Transverse colon (tissue), 4 donors: Measurements from ENCODE around the gene TTLL5. TPM values are rescaled to one million over a fixed set of nuclear protein-coding genes. Genes with fewer than 3 reads are reported as not detected.

Experiments used
- DNase-seq: peaks from one replicate; pipeline ENCODE4 v3.0.0-alpha.2; 2019
- H3K27ac ChIP-seq, 4 donors: fragments of 200-600 bp; sonication (generic); 2 replicates each; pipeline ENCODE4 v1.5.1; 2016 to 2018; ENCODE audit warnings: inconsistent platforms in 4 of 4
- H3K27me3 ChIP-seq: fragments of 200-600 bp; sonication (generic); 2 replicates; pipeline ENCODE4 v1.5.1; 2017; ENCODE audit warnings: inconsistent platforms
- H3K36me3 ChIP-seq, 4 donors: fragments of 200-600 bp; sonication (generic); 2 replicates each; pipeline ENCODE4 v1.5.1; 2017 to 2019; ENCODE audit warnings: inconsistent platforms in 4 of 4
- H3K4me1 ChIP-seq, 4 donors: fragments of 200-600 bp; sonication (generic); 2 replicates each; pipeline ENCODE4 v1.5.1; 2017 to 2020; ENCODE audit warnings: inconsistent platforms in 4 of 4
- H3K4me3 ChIP-seq, 4 donors: fragments of 200-600 bp; sonication (generic); 1 replicate in 1 of 4; 2 replicates in 3 of 4; pipeline versions ENCODE4 v1.5.1 to v1.6.1; 2017 to 2019; ENCODE audit warnings: inconsistent platforms in 4 of 4
- H3K9me3 ChIP-seq, 2 donors: fragments of 200-600 bp; sonication (generic); 2 replicates each; pipeline ENCODE4 v1.5.1; 2017 to 2019; ENCODE audit warnings: inconsistent platforms in 2 of 2
- EP300 ChIP-seq: sonication (generic); formaldehyde crosslinking; IDR thresholded peaks from one replicate; pipeline ENCODE4 v1.6.1; 2017; ENCODE audit warnings: antibody characterized with exemption, low read depth
- POLR2A ChIP-seq: fragments of 450-650 bp; IDR thresholded peaks from one replicate; pipeline ENCODE4 v1.6.1; 2016; ENCODE audit warnings: antibody characterized with exemption, mild to moderate bottlenecking, moderate library complexity
- POLR2AphosphoS5 ChIP-seq, 3 donors: sonication (generic); formaldehyde crosslinking; IDR thresholded peaks; one replicate each; pipeline ENCODE4 v1.6.1; 2016; ENCODE audit warnings: antibody characterized with exemption in 3 of 3
- WGBS, 2 donors: methylation state at CpG; one replicate each; pipeline ENCODE4 v1.1.5; 2018; ENCODE audit warnings: low coverage in 1 of 2; 5-methylcytosine and 5-hydroxymethylcytosine counted together
- in situ Hi-C, 4 donors: fragments of 200-750 bp; cut with MboI; loops; one replicate each; pipeline versions ENCODE4 v1.15.0 to v1.15.1; 2017; ENCODE audit warnings: low sequenced_read_pairs in 3 of 4, low pct_ligation_motif_present in 1 of 4, low pct_unique_long_range_greater_than_20kb in 1 of 4
- intact Hi-C: fragments of 100-400 bp; cut with DNase I; formaldehyde crosslinking; loops from one replicate; pipeline ENCODE4 v1.15.1; 2023; ENCODE audit warnings: low total_unique reads
- total RNA-seq, 4 donors: library from RNA; depleted of rRNA; stranded (reverse); fragments of >200 nt; gene quantifications; one replicate each; pipeline ENCODE4 v1.1.0, GENCODE V29; 2016
- TF ChIP-seq, protein P1 (sequence below), 5 experiments: fragments of 200-600 bp in 3 of 5; fragments of 450-650 bp in 2 of 5; sonication (generic) in 3 of 5; IDR thresholded peaks; 1 replicate in 2 of 5; 2 replicates in 3 of 5; pipeline ENCODE4 v1.5.1; 2016 to 2017; ENCODE audit warnings: antibody characterized with exemption in 5 of 5, inconsistent platforms in 3 of 5, mild to moderate bottlenecking in 2 of 5, moderate library complexity in 1 of 5

The TTLL5 gene
- total RNA-seq, 4 donors from 2014 or later = 16.1 to 264 (median 40.8) TPM

DNA sequence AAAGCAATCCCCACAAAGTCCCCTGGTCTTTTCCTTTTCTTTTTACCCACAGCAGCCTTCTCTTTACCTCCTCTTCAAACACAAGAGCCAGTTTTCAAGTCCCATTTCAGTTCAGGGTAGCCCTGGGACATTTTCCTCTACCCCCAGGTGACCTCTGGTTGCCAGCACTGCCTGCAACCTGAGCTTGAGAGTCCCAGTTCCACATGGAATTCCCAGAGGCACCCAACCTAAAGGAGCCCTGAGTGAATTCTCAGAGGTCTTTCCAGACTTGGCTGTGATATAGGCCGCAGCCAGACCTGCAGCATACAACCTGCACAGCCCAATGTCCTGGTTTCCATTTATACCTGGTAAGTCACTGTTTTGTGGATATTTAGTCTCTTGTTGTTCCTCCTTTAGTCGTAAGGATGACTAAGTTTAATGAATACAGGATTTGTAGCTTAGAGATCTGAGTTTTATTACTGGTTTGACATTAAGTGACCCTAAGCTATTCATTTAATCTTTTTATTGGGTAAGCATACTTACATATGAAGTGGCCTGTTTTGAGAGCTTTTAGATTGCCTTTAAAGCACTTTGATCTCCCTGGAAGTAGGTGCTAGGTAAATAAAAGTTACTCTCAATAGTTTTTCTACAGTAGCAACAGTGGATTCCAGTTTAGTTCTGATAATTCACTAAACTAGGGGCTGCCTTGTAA, 160.9 kb downstream of the TTLL5 start:
- DNase-seq = no peak

DNA sequence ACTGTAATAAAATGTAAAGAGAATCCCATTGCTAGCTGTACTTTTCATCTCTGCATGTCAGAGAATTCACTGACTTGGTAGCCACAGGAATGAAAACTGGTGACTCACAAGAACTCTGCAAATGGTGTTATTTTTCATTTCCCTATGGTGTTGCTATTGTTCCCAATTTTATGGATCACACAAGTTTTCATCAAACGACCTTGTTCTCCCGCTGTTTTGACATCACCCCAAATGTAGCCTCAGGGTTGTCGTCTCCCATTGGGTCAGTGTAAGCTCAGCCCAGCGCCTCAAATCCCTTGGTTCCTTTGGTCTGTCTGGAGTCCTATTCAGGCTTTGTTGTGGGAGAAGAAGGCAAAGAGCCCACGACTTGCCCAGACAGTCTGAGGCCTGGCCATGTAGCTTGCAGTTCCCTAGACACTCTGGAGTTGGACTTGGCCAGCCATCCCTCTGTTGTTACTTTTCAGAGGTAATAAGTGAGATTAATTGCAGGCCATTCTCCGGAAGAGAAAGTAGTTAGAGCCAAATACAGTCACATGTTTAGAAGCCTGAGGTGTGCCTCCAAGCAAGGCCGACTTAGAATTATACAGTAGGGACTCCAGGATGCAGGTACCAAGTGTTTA, 161.6 kb downstream of the TTLL5 start:
- intact Hi-C loops = no loop called here
- in situ Hi-C loops = no loop called here
- H3K4me1 ChIP-seq = peaks cover 17 to 50% (median 30%) of the 10 kb centered on the region in 4 donors

More for the DNA sequence above, 160.9 kb downstream of the TTLL5 start:
- H3K27me3 ChIP-seq = no peaks in the 10 kb centered on the region
- TF ChIP-seq, protein P1, sequence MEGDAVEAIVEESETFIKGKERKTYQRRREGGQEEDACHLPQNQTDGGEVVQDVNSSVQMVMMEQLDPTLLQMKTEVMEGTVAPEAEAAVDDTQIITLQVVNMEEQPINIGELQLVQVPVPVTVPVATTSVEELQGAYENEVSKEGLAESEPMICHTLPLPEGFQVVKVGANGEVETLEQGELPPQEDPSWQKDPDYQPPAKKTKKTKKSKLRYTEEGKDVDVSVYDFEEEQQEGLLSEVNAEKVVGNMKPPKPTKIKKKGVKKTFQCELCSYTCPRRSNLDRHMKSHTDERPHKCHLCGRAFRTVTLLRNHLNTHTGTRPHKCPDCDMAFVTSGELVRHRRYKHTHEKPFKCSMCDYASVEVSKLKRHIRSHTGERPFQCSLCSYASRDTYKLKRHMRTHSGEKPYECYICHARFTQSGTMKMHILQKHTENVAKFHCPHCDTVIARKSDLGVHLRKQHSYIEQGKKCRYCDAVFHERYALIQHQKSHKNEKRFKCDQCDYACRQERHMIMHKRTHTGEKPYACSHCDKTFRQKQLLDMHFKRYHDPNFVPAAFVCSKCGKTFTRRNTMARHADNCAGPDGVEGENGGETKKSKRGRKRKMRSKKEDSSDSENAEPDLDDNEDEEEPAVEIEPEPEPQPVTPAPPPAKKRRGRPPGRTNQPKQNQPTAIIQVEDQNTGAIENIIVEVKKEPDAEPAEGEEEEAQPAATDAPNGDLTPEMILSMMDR (IDR thresholded peaks at IDR 0.05) = no peak
- TF ChIP-seq POLR2A (no peak), POLR2AphosphoS5 (IDR thresholded peaks at IDR 0.05) (no peak), EP300 (no peak)
- intact Hi-C loops (no loop called here), in situ Hi-C loops (no loop called here)
- H3K36me3 ChIP-seq = no peaks in the 10 kb centered on the region
- peaks cover 17 to 50% (median 30%) of the 10 kb centered on the region in 4 donors for H3K4me1 ChIP-seq
- H3K4me3 ChIP-seq = no peak overlapping the region
- 42 to 67% methylated on average over 2 of the region's 2 CpGs for WGBS, 2 donors
- no peaks in the 10 kb centered on the region for H3K9me3 ChIP-seq
- H3K27ac ChIP-seq = peak overlapping the region; percentile 51 to 78 (median 54)

DNA sequence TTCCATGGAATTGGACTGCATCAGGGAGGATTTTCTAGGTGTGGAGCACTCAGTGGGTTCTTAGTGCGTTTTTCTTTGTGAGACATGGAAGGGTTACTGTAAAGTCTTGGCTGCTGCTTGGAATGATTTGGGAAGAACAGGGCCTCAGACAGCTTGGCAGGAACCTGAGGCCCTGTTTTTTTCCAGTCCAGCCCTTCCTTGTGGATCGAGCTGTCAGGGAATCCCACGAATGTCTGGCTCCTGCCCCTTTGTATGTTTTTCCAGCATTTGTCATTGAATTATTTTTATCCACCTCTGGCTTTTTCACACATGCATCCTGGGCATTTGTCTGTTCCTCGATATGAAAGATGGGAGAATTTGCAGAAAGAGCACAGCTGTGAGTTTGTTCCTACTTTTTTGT, 162.3 kb downstream of the TTLL5 start:
- Histone ChIP-seq H3K4me3 (no peak overlapping the region), H3K36me3 (no peaks in the 10 kb centered on the region), H3K9me3 (no peaks in the 10 kb centered on the region), H3K27ac (peak overlapping the region; percentile 51 to 78 (median 54)), H3K4me1 (peaks cover 17 to 50% (median 30%) of the 10 kb centered on the region in 4 donors), H3K27me3 (no peaks in the 10 kb centered on the region)
- TF ChIP-seq POLR2AphosphoS5 (IDR thresholded peaks at IDR 0.05) = no peak
- TF ChIP-seq POLR2A = no peak
- TF ChIP-seq EP300 = no peak
- TF ChIP-seq, protein P1 (IDR thresholded peaks at IDR 0.05) = no peak
- in situ Hi-C loops = no loop called here
- no peak for DNase-seq
- 31 to 61% methylated on average over 3 to 4 of the region's 4 CpGs for WGBS, 2 donors
- intact Hi-C loops = no loop called here

More for the DNA sequence above, 161.6 kb downstream of the TTLL5 start:
- no peaks in the 10 kb centered on the region for H3K9me3 ChIP-seq
- WGBS, 2 donors = 21 to 42% methylated on average over 2 to 7 of the region's 7 CpGs
- peak overlapping the region; percentile 51 to 78 (median 54) for H3K27ac ChIP-seq
- H3K27me3 ChIP-seq = no peaks in the 10 kb centered on the region
- no peak overlapping the region for H3K4me3 ChIP-seq
- no peak for TF ChIP-seq EP300
- TF ChIP-seq POLR2AphosphoS5 (IDR thresholded peaks at IDR 0.05) = no peak
- TF ChIP-seq, protein P1 (IDR thresholded peaks at IDR 0.05) = no peak
- no peak for TF ChIP-seq POLR2A
- H3K36me3 ChIP-seq = no peaks in the 10 kb centered on the region
- no peak for DNase-seq

DNA sequence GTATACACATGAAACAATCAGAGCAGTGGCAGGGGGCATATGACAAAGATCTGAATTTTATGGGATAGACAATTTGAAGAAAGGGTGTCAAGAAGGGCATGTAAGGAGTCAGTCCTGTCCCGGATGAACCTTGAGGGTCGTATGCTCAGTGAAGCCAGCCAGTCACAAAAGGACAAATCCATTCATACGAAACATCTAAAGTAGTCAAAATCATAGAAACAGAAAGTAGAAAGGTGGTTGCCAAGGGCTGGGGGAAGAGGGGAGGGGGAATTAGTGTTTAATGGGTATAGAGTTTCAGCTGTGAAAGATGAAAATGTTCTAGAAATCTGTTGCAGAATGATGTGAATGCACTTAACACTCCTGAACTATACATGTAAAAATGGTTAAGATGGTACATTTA, 163.3 kb downstream of the TTLL5 start:
- intact Hi-C loops = no loop called here
- no peak for TF ChIP-seq EP300
- TF ChIP-seq, protein P1 (IDR thresholded peaks at IDR 0.05) = no peak
- no peak for TF ChIP-seq POLR2AphosphoS5 (IDR thresholded peaks at IDR 0.05)
- no peak for TF ChIP-seq POLR2A

More for the DNA sequence above, 163.3 kb downstream of the TTLL5 start:
- WGBS, 2 donors = 71 to 72% methylated on average over 3 of the region's 3 CpGs
- in situ Hi-C loops = no loop called here
- Histone ChIP-seq H3K4me1 (peaks cover 17 to 50% (median 30%) of the 10 kb centered on the region in 4 donors), H3K27me3 (no peaks in the 10 kb centered on the region), H3K9me3 (no peaks in the 10 kb centered on the region), H3K4me3 (no peak overlapping the region), H3K27ac (peak overlapping the region in 3 of 4 donors; percentile 14 to 78 (median 55)), H3K36me3 (no peaks in the 10 kb centered on the region)
- no peak for DNase-seq
